ENCODE results near the gene TSEN34. TPM values are rescaled to one million over a fixed set of nuclear protein-coding genes. Genes with fewer than 3 reads are reported as not detected.

Gene TSEN34
- total and polyA plus RNA-seq, 2 experiments from 2014 or later = 36.6 to 53.4 TPM

- DNase-seq (ENCODE audit: low spot score) (peak; percentile 97), ATAC-seq (peak; percentile 40)
- H3K36me3 ChIP-seq (ENCODE audit: insufficient read depth) = no peaks in the 10 kb centered on the region
- Mint-ChIP-seq H3K4me3 (peak overlapping the region; percentile 73), H3K9me3 (no peaks in the 10 kb centered on the region; the same call in 2 of the 3 replicates), H3K27ac (no peak overlapping the region), H3K36me3 (ENCODE audit: low read depth) (no peaks in the 10 kb centered on the region), H3K27me3 (ENCODE audit: insufficient read depth, low read depth, poor library complexity) (peaks cover 47% of the 10 kb centered on the region), H3K4me1 (peaks cover 30% of the 10 kb centered on the region)
- no peak for TF ChIP-seq ETS1 (IDR thresholded peaks at IDR 0.05)
- TF ChIP-seq POLR2AphosphoS5 (IDR thresholded peaks at IDR 0.05; ENCODE audit: low read depth) = peak; percentile 47
- TF ChIP-seq STAT1 (IDR thresholded peaks at IDR 0.05; ENCODE audit: unreplicated experiment) = no peak
- no peak for TF ChIP-seq JUNB (IDR thresholded peaks at IDR 0.05; ENCODE audit: unreplicated experiment)
- H3K4me2 ChIP-seq = peak overlapping the region; percentile 90
- peaks cover 5% of the 10 kb centered on the region; the same call in 1 of the 2 replicates for H3K4me1 ChIP-seq (ENCODE audit: insufficient read depth)
- peaks cover 7% of the 10 kb centered on the region; the same call in 1 of the 2 replicates for H3K27me3 ChIP-seq (ENCODE audit: insufficient read depth)
- no peak overlapping the region for H3K27ac ChIP-seq (ENCODE audit: low read depth)
- peak overlapping the region; percentile 63; the same call in 1 of the 2 replicates for H2AFZ ChIP-seq
- H3K9me2 ChIP-seq (ENCODE audit: insufficient read depth) = no peaks in the 10 kb centered on the region
- no peaks in the 10 kb centered on the region for H3K79me2 ChIP-seq (replicated peaks; ENCODE audit: insufficient read depth)
- peak overlapping the region; percentile 65 for H3K4me3 ChIP-seq
- peaks cover 22% of the 10 kb centered on the region for H3F3A ChIP-seq (replicated peaks; ENCODE audit: low read depth)
- H4K20me1 ChIP-seq (replicated peaks; ENCODE audit: insufficient read depth) = peaks cover 2% of the 10 kb centered on the region; the same call in 1 of the 2 replicates
Observed at GRCh38 chr19:54164369-54165068, 26.6 kb upstream of the TSEN34 start.

- Histone ChIP-seq H3K27ac (ENCODE audit: low read depth) (no peak overlapping the region), H3K4me3 (no peak overlapping the region), H3K79me2 (replicated peaks; ENCODE audit: insufficient read depth) (no peaks in the 10 kb centered on the region), H4K20me1 (replicated peaks; ENCODE audit: insufficient read depth) (peaks cover 2% of the 10 kb centered on the region; the same call in 1 of the 2 replicates), H3K4me2 (no peak overlapping the region), H3K36me3 (ENCODE audit: insufficient read depth) (no peaks in the 10 kb centered on the region), H2AFZ (no peak overlapping the region), H3K9me2 (ENCODE audit: insufficient read depth) (no peaks in the 10 kb centered on the region), H3F3A (replicated peaks; ENCODE audit: low read depth) (peaks cover 22% of the 10 kb centered on the region), H3K27me3 (ENCODE audit: insufficient read depth) (peaks cover 7% of the 10 kb centered on the region; the same call in 1 of the 2 replicates), H3K4me1 (ENCODE audit: insufficient read depth) (peaks cover 5% of the 10 kb centered on the region; the same call in 1 of the 2 replicates)
- Mint-ChIP-seq H3K4me3 (no peak overlapping the region; the same call in 2 of the 3 replicates), H3K27ac (no peak overlapping the region), H3K27me3 (ENCODE audit: insufficient read depth, low read depth, poor library complexity) (peaks cover 41% of the 10 kb centered on the region), H3K9me3 (no peaks in the 10 kb centered on the region; the same call in 2 of the 3 replicates), H3K4me1 (peaks cover 30% of the 10 kb centered on the region), H3K36me3 (ENCODE audit: low read depth) (no peaks in the 10 kb centered on the region)
- DNase-seq (ENCODE audit: low spot score) = peak; percentile 17
- TF ChIP-seq CTCF (conservative IDR thresholded peaks at IDR 0.05; ENCODE audit: low read depth in 2 of 2) (no peak), JUNB (IDR thresholded peaks at IDR 0.05; ENCODE audit: unreplicated experiment) (no peak), REST (IDR thresholded peaks at IDR 0.05; ENCODE audit: unreplicated experiment) (no peak)
- no peak for ATAC-seq
Observed at GRCh38 chr19:54165222-54165621, 25.9 kb upstream of the TSEN34 start.

All from GM23338 (cell line).